A673 (cell line): ENCODE data around the gene RBM20. TPM values are rescaled to one million over a fixed set of nuclear protein-coding genes. Genes with fewer than 3 reads are reported as not detected.

Source experiments
- BruUV-seq: library from RNA; stranded (reverse); fragments of 400-500 nt; replicated peaks from 2 replicates; lab custom pipeline; 2021; lab: Mats Ljungman, UMichigan
- CTCF ChIA-PET: fragments of 300-600 bp; sonication (Branson Sonifier 250); formaldehyde crosslinking; loops from one replicate; lab custom pipeline; 2022; ENCODE audit warnings: antibody characterized with exemption; lab: Charles Lee
- POLR2A ChIA-PET: fragments of 300-600 bp; sonication (Branson Sonifier 250); formaldehyde crosslinking; loops from one replicate; lab custom pipeline; 2022; ENCODE audit warnings: antibody characterized with exemption; ENCODE audit not compliant: low non-redundant PET; lab: Charles Lee
- DNase-seq: peaks from one replicate; pipeline ENCODE4 v3.0.0-alpha.2; 2015; ENCODE audit warnings: low spot score
- H3K27ac ChIP-seq: fragments of 200-600 bp; sonication (generic); 2 replicates; pipeline ENCODE4 v1.5.1; 2016; ENCODE audit warnings: mixed run types, low read depth, mild to moderate bottlenecking, mixed read lengths, antibody characterized with exemption, low read length; ENCODE audit not compliant: poor library complexity, severe bottlenecking
- H3K27me3 ChIP-seq: fragments of 200-600 bp; sonication (generic); replicated peaks from 2 replicates; pipeline ENCODE4 v1.6.1; 2017; ENCODE audit warnings: mixed run types, low read depth, mild to moderate bottlenecking, mixed read lengths, antibody characterized with exemption, low read length; ENCODE audit not compliant: insufficient read depth, poor library complexity
- H3K36me3 ChIP-seq: fragments of 200-600 bp; sonication (generic); 2 replicates; pipeline ENCODE4 v1.6.1; 2016; ENCODE audit warnings: mixed run types, mild to moderate bottlenecking, mixed read lengths, antibody characterized with exemption, low read length; ENCODE audit not compliant: insufficient read depth, poor library complexity, severe bottlenecking
- H3K4me1 ChIP-seq: fragments of 200-600 bp; sonication (generic); 2 replicates; pipeline ENCODE4 v1.6.1; 2017; ENCODE audit warnings: mixed run types, mild to moderate bottlenecking, mixed read lengths, antibody characterized with exemption, low read length; ENCODE audit not compliant: insufficient read depth, poor library complexity, severe bottlenecking
- H3K4me3 ChIP-seq: fragments of 200-600 bp; sonication (generic); 2 replicates; pipeline ENCODE4 v1.5.1; 2016; ENCODE audit warnings: low read depth, mixed run types, mild to moderate bottlenecking, mixed read lengths, low read length; ENCODE audit not compliant: poor library complexity, severe bottlenecking
- H3K9me3 ChIP-seq: fragments of 200-600 bp; sonication (generic); 2 replicates; pipeline ENCODE4 v1.6.1; 2016; ENCODE audit warnings: mixed run types, low read depth, mild to moderate bottlenecking, mixed read lengths, antibody characterized with exemption, low read length; ENCODE audit not compliant: poor library complexity, severe bottlenecking
- EZH2 ChIP-seq: fragments of 200-600 bp; sonication (generic); IDR thresholded peaks from 2 replicates; pipeline ENCODE4 v1.6.1; 2017; ENCODE audit warnings: borderline replicate concordance, low read depth, mild to moderate bottlenecking, mixed read lengths, antibody characterized with exemption, low read length; ENCODE audit not compliant: poor library complexity, severe bottlenecking
- intact Hi-C: fragments of 100-400 bp; cut with micrococcal nuclease; formaldehyde crosslinking; loops from one replicate; pipeline ENCODE4 v1.10.0; 2022; ENCODE audit not compliant: unreplicated experiment
- total RNA-seq: library from RNA; stranded (reverse); gene quantifications from 2 replicates; pipeline ENCODE4 v1.2.3, GENCODE V29; 2021
- TF ChIP-seq, protein P1 (sequence below): fragments of 300-800, 200-600 bp; sonication (generic); conservative IDR thresholded peaks from 2 replicates; pipeline ENCODE4 v1.5.1; 2017; ENCODE audit warnings: low read depth, mild to moderate bottlenecking, antibody characterized with exemption, low read length, moderate library complexity, mixed read lengths

The RBM20 gene
- total RNA-seq, 1 experiment from 2014 or later, result 1.3 TPM

DNA sequence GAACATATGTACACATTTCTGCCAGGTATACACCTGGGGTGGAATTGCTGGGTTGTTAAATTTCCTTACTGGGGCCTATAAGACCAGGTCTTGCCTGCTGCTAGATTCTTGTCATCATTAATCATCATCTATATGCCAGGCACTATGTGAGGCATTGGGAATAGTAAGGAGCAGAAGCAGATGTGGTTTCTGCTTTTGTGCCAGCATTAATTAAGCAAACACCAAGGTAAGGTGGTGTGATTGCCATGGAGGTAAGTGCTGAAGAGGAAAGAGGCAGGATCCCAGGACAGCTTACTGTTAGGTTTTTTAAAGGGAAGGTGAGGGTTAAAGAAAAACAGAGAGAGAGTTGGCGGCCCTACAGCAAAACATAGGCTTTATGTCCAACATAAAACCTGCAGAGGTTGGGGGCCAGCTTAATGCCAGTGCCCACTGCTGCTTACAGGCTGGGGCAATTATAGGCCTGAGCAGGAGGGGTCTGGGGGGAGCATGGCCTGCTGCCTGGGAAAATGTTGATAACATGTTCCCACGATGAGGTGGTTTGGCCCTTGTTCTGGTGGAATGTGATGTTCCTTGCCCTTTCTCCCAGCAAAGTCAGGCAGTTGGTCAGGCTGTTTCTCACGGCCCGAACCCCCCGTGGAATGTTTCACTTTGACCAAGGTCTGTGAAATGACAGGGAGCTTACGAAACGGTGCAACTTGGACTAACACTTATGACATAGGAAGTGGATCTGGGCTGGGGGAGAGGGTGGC lies 93.9 kb downstream of the RBM20 start:
- no peak overlapping the region for H3K27ac ChIP-seq
- H3K36me3 ChIP-seq, result no peaks in the 10 kb centered on the region
- no peaks in the 10 kb centered on the region for H3K9me3 ChIP-seq
- no peak overlapping the region for H3K4me3 ChIP-seq
- no peak for TF ChIP-seq EZH2
- TF ChIP-seq, protein P1, sequence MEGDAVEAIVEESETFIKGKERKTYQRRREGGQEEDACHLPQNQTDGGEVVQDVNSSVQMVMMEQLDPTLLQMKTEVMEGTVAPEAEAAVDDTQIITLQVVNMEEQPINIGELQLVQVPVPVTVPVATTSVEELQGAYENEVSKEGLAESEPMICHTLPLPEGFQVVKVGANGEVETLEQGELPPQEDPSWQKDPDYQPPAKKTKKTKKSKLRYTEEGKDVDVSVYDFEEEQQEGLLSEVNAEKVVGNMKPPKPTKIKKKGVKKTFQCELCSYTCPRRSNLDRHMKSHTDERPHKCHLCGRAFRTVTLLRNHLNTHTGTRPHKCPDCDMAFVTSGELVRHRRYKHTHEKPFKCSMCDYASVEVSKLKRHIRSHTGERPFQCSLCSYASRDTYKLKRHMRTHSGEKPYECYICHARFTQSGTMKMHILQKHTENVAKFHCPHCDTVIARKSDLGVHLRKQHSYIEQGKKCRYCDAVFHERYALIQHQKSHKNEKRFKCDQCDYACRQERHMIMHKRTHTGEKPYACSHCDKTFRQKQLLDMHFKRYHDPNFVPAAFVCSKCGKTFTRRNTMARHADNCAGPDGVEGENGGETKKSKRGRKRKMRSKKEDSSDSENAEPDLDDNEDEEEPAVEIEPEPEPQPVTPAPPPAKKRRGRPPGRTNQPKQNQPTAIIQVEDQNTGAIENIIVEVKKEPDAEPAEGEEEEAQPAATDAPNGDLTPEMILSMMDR, result no peak
- H3K27me3 ChIP-seq, result no peaks in the 10 kb centered on the region
- CTCF ChIA-PET, result no interaction called here
- BruUV-seq, result no TSS peak
- no peak for DNase-seq
- POLR2A ChIA-PET, result no interaction called here
- H3K4me1 ChIP-seq, result no peaks in the 10 kb centered on the region
- intact Hi-C loops, result no loop called here

DNA sequence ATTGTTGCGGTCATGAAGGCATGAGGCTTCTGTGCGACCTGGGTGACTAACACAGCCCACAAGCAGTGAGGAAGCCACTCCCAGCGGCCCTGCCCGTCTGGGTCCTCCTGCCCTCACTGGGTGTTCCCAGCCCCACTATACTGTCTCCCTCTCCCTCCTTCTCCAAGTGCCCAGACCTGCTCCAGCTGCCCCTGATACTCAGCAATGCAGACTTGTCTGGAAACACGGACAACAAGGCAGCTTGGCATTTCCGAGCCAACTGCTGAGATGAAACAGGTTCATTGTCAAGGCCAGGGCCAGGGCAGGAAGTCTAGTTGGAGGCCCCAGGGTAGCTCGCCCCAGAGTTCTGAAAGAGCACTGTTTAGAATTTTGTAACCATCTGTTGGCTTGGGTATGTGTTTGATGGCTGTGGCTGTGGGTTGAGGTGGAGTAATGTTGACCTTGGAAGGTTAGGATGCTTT lies 95.7 kb downstream of the RBM20 start:
- Histone ChIP-seq H3K27me3 (no peaks in the 10 kb centered on the region), H3K4me1 (no peaks in the 10 kb centered on the region), H3K36me3 (no peaks in the 10 kb centered on the region), H3K9me3 (no peaks in the 10 kb centered on the region), H3K4me3 (no peak overlapping the region), H3K27ac (no peak overlapping the region)
- DNase-seq, result no peak
- intact Hi-C loops, result loop anchor here (10.0 kb wide), 1 partner anchor 1395 kb away; no protein-coding TSS in a partner anchor
- TF ChIP-seq, protein P1, result no peak
- TF ChIP-seq EZH2, result no peak
- ChIA-PET CTCF (no interaction called here), POLR2A (no interaction called here)
- BruUV-seq, result no TSS peak

DNA sequence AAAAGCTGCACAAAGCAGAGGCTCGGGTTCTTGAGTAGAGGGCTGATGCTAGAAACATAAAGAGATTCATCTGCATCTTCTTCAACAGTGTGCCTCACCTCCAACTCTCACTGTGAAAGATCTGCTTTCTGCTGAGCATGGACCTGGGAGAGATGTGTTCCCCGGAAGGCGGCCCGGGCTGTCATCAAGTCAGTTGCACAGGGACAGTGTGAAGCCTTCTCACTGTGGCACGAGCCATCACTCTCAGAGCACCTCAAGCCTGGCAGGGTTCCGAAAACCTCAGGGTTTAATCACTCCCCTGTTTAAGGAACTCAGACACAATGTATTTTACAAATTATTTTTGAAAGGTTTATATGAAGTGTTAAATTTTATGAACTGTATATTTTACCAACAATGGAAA lies 98.7 kb downstream of the RBM20 start:
- ChIA-PET POLR2A (interaction anchor here (0.6 kb wide), 1 partner anchor 468 kb away, joined by 3 read pairs; no protein-coding TSS in a partner anchor), CTCF (no interaction called here)
- DNase-seq, result no peak
- Histone ChIP-seq H3K27me3 (no peaks in the 10 kb centered on the region), H3K9me3 (no peaks in the 10 kb centered on the region), H3K36me3 (no peaks in the 10 kb centered on the region), H3K4me3 (no peak overlapping the region), H3K27ac (no peak overlapping the region), H3K4me1 (no peaks in the 10 kb centered on the region)
- intact Hi-C loops, result loop anchor here (10.0 kb wide), 1 partner anchor 1392 kb away; no protein-coding TSS in a partner anchor
- BruUV-seq, result no TSS peak
- TF ChIP-seq EZH2, result no peak
- TF ChIP-seq, protein P1, result no peak
